Vagina (tissue), 2 donors: ENCODE measurements around the gene COMMD8.

ENCODE experiments used
- POLR2A ChIP-seq, 2 donors: fragments of 450-650 bp; IDR thresholded peaks; one replicate each; pipeline ENCODE4 v1.6.1; 2017; ENCODE audit warnings: antibody characterized with exemption in 2 of 2, mild to moderate bottlenecking in 2 of 2, moderate library complexity in 2 of 2
- TF ChIP-seq, protein P1 (sequence below), 3 experiments: fragments of 450-650 bp in 2 of 3; fragments of 200-600 bp in 1 of 3; sonication (generic) in 1 of 3; IDR thresholded peaks; one replicate each; pipeline ENCODE4 v1.5.1; 2017 to 2019; ENCODE audit warnings: antibody characterized with exemption in 3 of 3, mild to moderate bottlenecking in 2 of 3, moderate library complexity in 2 of 3

DNA sequence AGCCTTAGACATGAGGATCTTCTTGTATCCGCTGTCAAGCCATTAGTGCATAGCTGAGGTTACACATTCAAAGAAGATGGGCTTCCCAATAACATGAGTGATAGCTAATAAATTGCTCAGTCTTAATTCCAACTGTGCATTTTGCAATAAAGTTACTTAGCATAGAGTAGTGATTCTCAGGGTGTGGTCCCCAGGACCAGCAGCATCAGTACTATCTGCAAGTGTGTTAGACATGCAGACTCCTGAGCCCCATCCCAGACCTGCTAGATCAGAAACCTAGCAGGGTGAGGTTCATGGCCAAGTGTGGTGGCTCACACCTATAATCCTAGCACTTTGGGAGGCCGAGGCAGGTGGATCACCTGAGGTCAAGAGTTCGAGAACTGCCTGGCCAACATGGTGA is 41.6 kb upstream of the COMMD8 start:
- TF ChIP-seq, protein P1, sequence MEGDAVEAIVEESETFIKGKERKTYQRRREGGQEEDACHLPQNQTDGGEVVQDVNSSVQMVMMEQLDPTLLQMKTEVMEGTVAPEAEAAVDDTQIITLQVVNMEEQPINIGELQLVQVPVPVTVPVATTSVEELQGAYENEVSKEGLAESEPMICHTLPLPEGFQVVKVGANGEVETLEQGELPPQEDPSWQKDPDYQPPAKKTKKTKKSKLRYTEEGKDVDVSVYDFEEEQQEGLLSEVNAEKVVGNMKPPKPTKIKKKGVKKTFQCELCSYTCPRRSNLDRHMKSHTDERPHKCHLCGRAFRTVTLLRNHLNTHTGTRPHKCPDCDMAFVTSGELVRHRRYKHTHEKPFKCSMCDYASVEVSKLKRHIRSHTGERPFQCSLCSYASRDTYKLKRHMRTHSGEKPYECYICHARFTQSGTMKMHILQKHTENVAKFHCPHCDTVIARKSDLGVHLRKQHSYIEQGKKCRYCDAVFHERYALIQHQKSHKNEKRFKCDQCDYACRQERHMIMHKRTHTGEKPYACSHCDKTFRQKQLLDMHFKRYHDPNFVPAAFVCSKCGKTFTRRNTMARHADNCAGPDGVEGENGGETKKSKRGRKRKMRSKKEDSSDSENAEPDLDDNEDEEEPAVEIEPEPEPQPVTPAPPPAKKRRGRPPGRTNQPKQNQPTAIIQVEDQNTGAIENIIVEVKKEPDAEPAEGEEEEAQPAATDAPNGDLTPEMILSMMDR (IDR thresholded peaks at IDR 0.05): no peak
- no peak for TF ChIP-seq POLR2A (IDR thresholded peaks at IDR 0.05)
